ENCODE measurements around the gene ERF.

The ERF gene

GRCh38 chr19:42287017-42287826 is 32.3 kb upstream of the ERF start:
- no peak for DNase-seq (ENCODE audit: low read depth)

- DNase-seq (ENCODE audit: low read depth): no peak
Observed at GRCh38 chr19:42286349-42287016, 31.6 kb upstream of the ERF start.

GRCh38 chr19:42285988-42286348 is 31.0 kb upstream of the ERF start:
- no peak for DNase-seq (ENCODE audit: low read depth)

- no peak for DNase-seq (ENCODE audit: low read depth)
Observed at GRCh38 chr19:42285541-42285941, 30.6 kb upstream of the ERF start.

GRCh38 chr19:42284591-42285341 is 29.8 kb upstream of the ERF start:
- no peak for DNase-seq (ENCODE audit: low read depth)

GRCh38 chr19:42284066-42284501 is 29.2 kb upstream of the ERF start:
- DNase-seq (ENCODE audit: low read depth): peak; percentile 69

- DNase-seq (ENCODE audit: low read depth): peak; percentile 96
Observed at GRCh38 chr19:42283188-42284065, 28.5 kb upstream of the ERF start.

- DNase-seq (ENCODE audit: low read depth): no peak
Observed at GRCh38 chr19:42282819-42283187, 27.9 kb upstream of the ERF start.

- DNase-seq (ENCODE audit: low read depth): no peak
Observed at GRCh38 chr19:42281827-42282762, 27.2 kb upstream of the ERF start.

- DNase-seq (ENCODE audit: low read depth): no peak
Observed at GRCh38 chr19:42281146-42281826, 26.4 kb upstream of the ERF start.

- no peak for DNase-seq (ENCODE audit: low read depth)
Observed at GRCh38 chr19:42280815-42281145, 25.9 kb upstream of the ERF start.

- peak; percentile 74 for DNase-seq (ENCODE audit: low read depth)
Observed at GRCh38 chr19:42279902-42280814, 25.2 kb upstream of the ERF start.

- no peak for DNase-seq (ENCODE audit: low read depth)
Observed at GRCh38 chr19:42279155-42279901, 24.4 kb upstream of the ERF start.

- DNase-seq (ENCODE audit: low read depth): no peak
Observed at GRCh38 chr19:42278452-42279154, 23.7 kb upstream of the ERF start.

- no peak for DNase-seq (ENCODE audit: low read depth)
Observed at GRCh38 chr19:42277821-42278451, 23.0 kb upstream of the ERF start.

GRCh38 chr19:42276821-42277220 is 21.9 kb upstream of the ERF start:
- DNase-seq (ENCODE audit: low read depth): no peak

- no peak for DNase-seq (ENCODE audit: low read depth)
Observed at GRCh38 chr19:42276284-42276683, 21.4 kb upstream of the ERF start.

Data from activated T-helper 9 cell treated with anti-CD3 and anti-CD28 coated beads, Interleukin-2, amount 50 U/mL, for 16 hours (primary cell).